DND-41 (cell line): ENCODE results near the gene LMO7.

Source experiments
- ATAC-seq: fragments of 200-7000 bp; cut with Tn5 transposase; 3 replicates; pipeline ENCODE4 v1.9.1; 2021; ENCODE audit warnings: low read depth; ENCODE audit not compliant: insufficient read depth
- DNase-seq: peaks from one replicate; pipeline ENCODE4 v3.0.0-alpha.2; 2020
- H2AFZ ChIP-seq: 2 replicates; pipeline ENCODE4 v1.6.0; 2012; ENCODE audit warnings: low read depth, low read length
- H3K27ac ChIP-seq: 2 replicates; pipeline ENCODE4 v1.5.1; 2012; ENCODE audit warnings: low read length, inconsistent platforms
- H3K27me3 ChIP-seq: fragments of 200-600 bp; sonication (generic); 2 replicates; pipeline ENCODE4 v1.6.0; 2012; ENCODE audit warnings: low read length, mild to moderate bottlenecking, inconsistent platforms; ENCODE audit not compliant: insufficient read depth, poor library complexity
- H3K36me3 ChIP-seq: 2 replicates; pipeline ENCODE4 v1.5.1; 2012; ENCODE audit warnings: low read length, inconsistent platforms; ENCODE audit not compliant: insufficient read depth
- H3K4me1 ChIP-seq: 2 replicates; pipeline ENCODE4 v1.5.1; 2012; ENCODE audit warnings: mild to moderate bottlenecking, low read length; ENCODE audit not compliant: insufficient read depth
- H3K4me2 ChIP-seq: 2 replicates; pipeline ENCODE4 v1.6.0; 2012; ENCODE audit warnings: mild to moderate bottlenecking, moderate library complexity, low read length, inconsistent platforms; ENCODE audit not compliant: insufficient read depth
- H3K4me3 ChIP-seq, 2 experiments: fragments of 200-600 bp in 1 of 2; shearing (Covaris generic) in 1 of 2; 2 replicates each; pipeline ENCODE4 v1.5.1; 2012 to 2016; ENCODE audit warnings: inconsistent platforms in 2 of 2, low read length in 2 of 2, mild to moderate bottlenecking in 2 of 2, low read depth in 1 of 2, moderate library complexity in 1 of 2
- H3K79me2 ChIP-seq: 2 replicates; pipeline ENCODE4 v1.6.0; 2012; ENCODE audit warnings: low read length, inconsistent platforms; ENCODE audit not compliant: insufficient read depth
- H3K9ac ChIP-seq: 2 replicates; pipeline ENCODE4 v1.6.0; 2012; ENCODE audit warnings: low read depth, mild to moderate bottlenecking, inconsistent platforms, low read length, moderate library complexity
- H3K9me3 ChIP-seq: 2 replicates; pipeline ENCODE4 v1.5.1; 2012; ENCODE audit warnings: low read length, moderate library complexity, mild to moderate bottlenecking, inconsistent platforms; ENCODE audit not compliant: insufficient read depth, severe bottlenecking
- H4K20me1 ChIP-seq: 2 replicates; pipeline ENCODE4 v1.6.0; 2012; ENCODE audit warnings: low read length; ENCODE audit not compliant: insufficient read depth
- EZH2 ChIP-seq: IDR thresholded peaks from 3 replicates; pipeline ENCODE4 v1.6.1; 2012; ENCODE audit warnings: borderline replicate concordance, low read depth, mild to moderate bottlenecking, moderate library complexity, low read length, inconsistent platforms; ENCODE audit not compliant: severe bottlenecking
- TF ChIP-seq, protein P1 (sequence below): IDR thresholded peaks from 2 replicates; pipeline ENCODE4 v1.5.1; 2012; ENCODE audit warnings: borderline replicate concordance, low read length, moderate library complexity, mild to moderate bottlenecking; ENCODE audit not compliant: poor library complexity, severe bottlenecking; ENCODE audit errors: extremely low read depth

Gene LMO7

DNA sequence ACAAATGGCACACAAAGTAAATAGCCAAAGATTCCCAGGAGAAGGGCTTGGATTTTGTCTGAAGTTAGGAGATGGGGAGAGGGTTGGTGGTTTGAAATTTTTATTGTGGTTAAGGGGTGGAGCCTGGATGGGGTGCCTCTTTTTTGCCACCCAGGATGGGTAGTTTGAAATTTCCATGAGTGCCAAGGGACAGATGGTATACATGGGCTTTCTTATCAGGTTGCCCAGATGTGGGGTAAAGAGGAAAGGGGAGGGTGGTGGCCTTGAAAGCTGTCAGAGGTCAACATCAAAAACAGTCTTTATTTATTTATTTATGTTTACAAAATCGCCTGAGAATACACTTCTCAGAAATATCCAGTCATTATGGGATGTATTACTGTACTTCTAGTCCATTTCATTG, 46.2 kb downstream of the LMO7 start:
- H3K4me1 ChIP-seq, result no peaks in the 10 kb centered on the region
- H4K20me1 ChIP-seq, result no peaks in the 10 kb centered on the region
- no peaks in the 10 kb centered on the region for H3K79me2 ChIP-seq
- no peak overlapping the region for H2AFZ ChIP-seq
- H3K9ac ChIP-seq, result no peak overlapping the region
- no peaks in the 10 kb centered on the region for H3K27me3 ChIP-seq
- no peak for TF ChIP-seq EZH2
- TF ChIP-seq, protein P1, sequence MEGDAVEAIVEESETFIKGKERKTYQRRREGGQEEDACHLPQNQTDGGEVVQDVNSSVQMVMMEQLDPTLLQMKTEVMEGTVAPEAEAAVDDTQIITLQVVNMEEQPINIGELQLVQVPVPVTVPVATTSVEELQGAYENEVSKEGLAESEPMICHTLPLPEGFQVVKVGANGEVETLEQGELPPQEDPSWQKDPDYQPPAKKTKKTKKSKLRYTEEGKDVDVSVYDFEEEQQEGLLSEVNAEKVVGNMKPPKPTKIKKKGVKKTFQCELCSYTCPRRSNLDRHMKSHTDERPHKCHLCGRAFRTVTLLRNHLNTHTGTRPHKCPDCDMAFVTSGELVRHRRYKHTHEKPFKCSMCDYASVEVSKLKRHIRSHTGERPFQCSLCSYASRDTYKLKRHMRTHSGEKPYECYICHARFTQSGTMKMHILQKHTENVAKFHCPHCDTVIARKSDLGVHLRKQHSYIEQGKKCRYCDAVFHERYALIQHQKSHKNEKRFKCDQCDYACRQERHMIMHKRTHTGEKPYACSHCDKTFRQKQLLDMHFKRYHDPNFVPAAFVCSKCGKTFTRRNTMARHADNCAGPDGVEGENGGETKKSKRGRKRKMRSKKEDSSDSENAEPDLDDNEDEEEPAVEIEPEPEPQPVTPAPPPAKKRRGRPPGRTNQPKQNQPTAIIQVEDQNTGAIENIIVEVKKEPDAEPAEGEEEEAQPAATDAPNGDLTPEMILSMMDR, result no peak
- ATAC-seq, result no peak
- no peak overlapping the region for H3K27ac ChIP-seq
- no peak overlapping the region for H3K4me3 ChIP-seq
- H3K9me3 ChIP-seq, result no peaks in the 10 kb centered on the region
- DNase-seq, result no peak
- no peak overlapping the region for H3K4me2 ChIP-seq
- H3K36me3 ChIP-seq, result no peaks in the 10 kb centered on the region

DNA sequence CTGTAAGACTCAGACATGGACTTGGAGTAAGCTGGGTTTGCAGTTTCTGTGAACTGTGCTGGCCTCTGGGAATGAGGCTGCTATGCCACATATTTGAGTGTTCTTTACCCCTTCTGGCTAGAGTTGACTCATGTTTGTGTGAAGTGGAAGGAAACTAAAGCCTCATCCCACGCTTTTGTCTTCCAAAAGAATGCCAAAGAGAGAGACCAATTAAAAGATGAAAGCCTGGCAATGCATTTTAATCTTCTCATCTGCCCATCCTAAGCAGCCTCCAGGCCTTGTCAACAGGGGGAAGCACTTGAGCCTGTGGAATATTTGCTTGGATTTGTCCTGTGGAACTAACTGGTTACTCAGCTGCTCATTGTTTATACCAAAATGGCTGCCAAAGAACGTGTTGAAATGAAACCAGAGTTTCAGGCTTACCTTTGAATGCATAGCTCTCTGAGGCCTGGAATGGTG, 49.1 kb downstream of the LMO7 start:
- no peak overlapping the region for H3K9ac ChIP-seq
- H2AFZ ChIP-seq, result no peak overlapping the region
- H3K27ac ChIP-seq, result no peak overlapping the region

DNA sequence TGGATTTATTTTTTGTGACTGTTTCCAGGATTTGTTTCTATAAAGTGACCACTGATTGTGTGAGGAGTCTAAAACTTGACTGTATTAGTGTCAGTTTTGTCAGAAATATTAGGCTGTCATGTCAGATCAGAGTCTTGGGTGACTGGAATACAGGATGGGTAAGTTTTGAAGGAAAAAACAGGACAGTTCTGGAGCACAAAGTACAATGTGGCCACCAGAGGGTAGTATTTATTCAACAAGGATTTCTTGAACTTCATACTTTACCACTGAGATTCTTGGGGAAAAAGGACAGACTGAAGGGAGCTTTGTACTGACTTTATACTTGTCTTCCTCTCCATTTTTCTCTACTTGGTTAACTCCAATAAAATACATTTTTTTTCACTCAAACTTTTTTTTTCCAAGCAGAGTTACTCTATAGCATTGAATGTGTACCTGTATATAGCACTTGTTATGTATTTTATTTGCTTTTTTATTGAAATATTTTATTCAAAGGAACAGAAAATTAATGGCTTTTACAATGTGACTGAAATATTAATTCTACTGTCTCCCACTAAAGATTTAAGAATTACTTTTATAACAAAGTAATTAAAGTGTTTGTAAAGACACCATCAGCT, 51.1 kb downstream of the LMO7 start:
- H3K4me1 ChIP-seq, result no peaks in the 10 kb centered on the region
- ATAC-seq (no peak; the same call in 2 of the 3 replicates), DNase-seq (no peak)
- H3K36me3 ChIP-seq, result no peaks in the 10 kb centered on the region
- H2AFZ ChIP-seq, result no peak overlapping the region
- no peak for TF ChIP-seq EZH2
- TF ChIP-seq, protein P1, result peak; percentile 42
- H3K4me3 ChIP-seq, result no peak overlapping the region
- H3K27me3 ChIP-seq, result no peaks in the 10 kb centered on the region
- H3K9ac ChIP-seq, result no peak overlapping the region
- H3K79me2 ChIP-seq, result no peaks in the 10 kb centered on the region
- no peak overlapping the region for H3K27ac ChIP-seq
- H4K20me1 ChIP-seq, result no peaks in the 10 kb centered on the region
- H3K9me3 ChIP-seq, result no peaks in the 10 kb centered on the region
- H3K4me2 ChIP-seq, result no peak overlapping the region

More for the DNA sequence above, 49.1 kb downstream of the LMO7 start:
- no peak for DNase-seq
- no peaks in the 10 kb centered on the region for H4K20me1 ChIP-seq
- no peaks in the 10 kb centered on the region for H3K4me1 ChIP-seq
- no peaks in the 10 kb centered on the region for H3K79me2 ChIP-seq
- H3K36me3 ChIP-seq, result no peaks in the 10 kb centered on the region
- H3K9me3 ChIP-seq, result no peaks in the 10 kb centered on the region
- no peaks in the 10 kb centered on the region for H3K27me3 ChIP-seq
- H3K4me3 ChIP-seq, result no peak overlapping the region
- no peak overlapping the region for H3K4me2 ChIP-seq
- no peak for TF ChIP-seq EZH2
- TF ChIP-seq, protein P1, result no peak
- ATAC-seq, result no peak

DNA sequence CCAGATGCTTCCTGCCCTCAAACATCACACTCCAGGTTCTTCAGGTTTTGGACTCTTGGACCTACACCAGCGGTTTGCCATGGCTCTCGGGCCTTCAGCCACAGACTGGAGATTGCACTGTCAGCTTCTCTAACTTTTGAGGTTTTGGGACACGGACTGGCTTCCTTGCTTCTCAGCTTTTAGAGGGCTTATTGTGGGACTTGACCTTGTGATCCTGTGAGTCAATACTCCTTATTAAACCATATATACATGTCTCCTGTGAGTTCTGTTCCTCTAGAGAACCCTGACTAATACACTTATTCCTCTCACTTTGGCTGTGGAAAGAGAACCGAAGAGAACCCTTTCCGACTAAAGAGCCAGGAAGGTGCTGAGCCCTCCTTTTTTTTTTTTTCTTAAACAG, 53.6 kb downstream of the LMO7 start:
- TF ChIP-seq, protein P1, result no peak
- TF ChIP-seq EZH2, result no peak
- ATAC-seq (no peak), DNase-seq (no peak)
- Histone ChIP-seq H3K79me2 (no peaks in the 10 kb centered on the region), H2AFZ (no peak overlapping the region), H3K4me1 (no peaks in the 10 kb centered on the region), H3K4me3 (no peak overlapping the region), H3K27me3 (no peaks in the 10 kb centered on the region), H3K9ac (no peak overlapping the region), H3K36me3 (no peaks in the 10 kb centered on the region), H3K27ac (no peak overlapping the region), H3K9me3 (no peaks in the 10 kb centered on the region), H3K4me2 (no peak overlapping the region), H4K20me1 (no peaks in the 10 kb centered on the region)
